KMS-11 (cell line): ENCODE results near the gene CMBL.

Experiments used
- H2AFZ ChIP-seq: fragments of 200-600 bp; sonication (generic); 2 replicates; pipeline ENCODE4 v1.6.1; 2016; ENCODE audit warnings: antibody characterized with exemption, mixed run types, low read depth
- H3K27ac ChIP-seq: fragments of 200-600 bp; sonication (generic); 2 replicates; pipeline ENCODE4 v1.6.1; 2016; ENCODE audit warnings: mild to moderate bottlenecking, mixed run types
- H3K27me3 ChIP-seq: fragments of 200-600 bp; sonication (generic); 2 replicates; pipeline ENCODE4 v1.6.1; 2017; ENCODE audit warnings: mild to moderate bottlenecking, low read depth, mixed run types, moderate library complexity; ENCODE audit not compliant: insufficient read depth
- H3K36me3 ChIP-seq: fragments of 200-600 bp; sonication (generic); 2 replicates; pipeline ENCODE4 v1.6.1; 2017; ENCODE audit warnings: mild to moderate bottlenecking, mixed run types; ENCODE audit not compliant: insufficient read depth
- H3K4me1 ChIP-seq: fragments of 200-600 bp; sonication (generic); 2 replicates; pipeline ENCODE4 v1.6.1; 2016; ENCODE audit warnings: mild to moderate bottlenecking, low read depth, mixed run types; ENCODE audit not compliant: poor library complexity, severe bottlenecking
- H3K4me2 ChIP-seq: fragments of 200-600 bp; sonication (generic); 2 replicates; pipeline ENCODE4 v1.7.0; 2016; ENCODE audit warnings: mild to moderate bottlenecking, mixed run types
- H3K4me3 ChIP-seq: fragments of 200-600 bp; sonication (generic); IDR thresholded peaks from 2 replicates; pipeline ENCODE4 v1.6.1; 2017; ENCODE audit warnings: low read depth, low read length, mixed read lengths; ENCODE audit not compliant: insufficient read depth
- H3K79me2 ChIP-seq: fragments of 200-600 bp; sonication (generic); 2 replicates; pipeline ENCODE4 v1.6.1; 2016; ENCODE audit warnings: low read depth, mixed run types; ENCODE audit not compliant: insufficient read depth
- H3K9ac ChIP-seq: fragments of 200-600 bp; sonication (generic); 2 replicates; pipeline ENCODE4 v1.6.1; 2016; ENCODE audit warnings: mild to moderate bottlenecking, mixed run types
- H4K20me1 ChIP-seq: fragments of 200-600 bp; sonication (generic); 2 replicates; pipeline ENCODE4 v1.6.1; 2016; ENCODE audit warnings: mild to moderate bottlenecking, mixed run types; ENCODE audit not compliant: insufficient read depth
- TF ChIP-seq, protein P1 (sequence below): fragments of 200-600 bp; sonication (generic); conservative IDR thresholded peaks from 2 replicates; pipeline ENCODE4 v1.6.1; 2017; ENCODE audit warnings: low read depth, mild to moderate bottlenecking, antibody characterized with exemption, low read length, moderate library complexity, mixed read lengths

CMBL gene

GRCh38 chr5:10228288-10228687 lies 79.4 kb downstream of the CMBL start:
- Histone ChIP-seq H3K4me3 (no peak overlapping the region), H3K4me1 (no peaks in the 10 kb centered on the region), H3K36me3 (no peaks in the 10 kb centered on the region), H4K20me1 (no peaks in the 10 kb centered on the region), H3K27ac (no peak overlapping the region), H2AFZ (no peak overlapping the region), H3K9ac (no peak overlapping the region), H3K79me2 (no peaks in the 10 kb centered on the region), H3K27me3 (no peaks in the 10 kb centered on the region), H3K4me2 (no peak overlapping the region)
- TF ChIP-seq, protein P1, sequence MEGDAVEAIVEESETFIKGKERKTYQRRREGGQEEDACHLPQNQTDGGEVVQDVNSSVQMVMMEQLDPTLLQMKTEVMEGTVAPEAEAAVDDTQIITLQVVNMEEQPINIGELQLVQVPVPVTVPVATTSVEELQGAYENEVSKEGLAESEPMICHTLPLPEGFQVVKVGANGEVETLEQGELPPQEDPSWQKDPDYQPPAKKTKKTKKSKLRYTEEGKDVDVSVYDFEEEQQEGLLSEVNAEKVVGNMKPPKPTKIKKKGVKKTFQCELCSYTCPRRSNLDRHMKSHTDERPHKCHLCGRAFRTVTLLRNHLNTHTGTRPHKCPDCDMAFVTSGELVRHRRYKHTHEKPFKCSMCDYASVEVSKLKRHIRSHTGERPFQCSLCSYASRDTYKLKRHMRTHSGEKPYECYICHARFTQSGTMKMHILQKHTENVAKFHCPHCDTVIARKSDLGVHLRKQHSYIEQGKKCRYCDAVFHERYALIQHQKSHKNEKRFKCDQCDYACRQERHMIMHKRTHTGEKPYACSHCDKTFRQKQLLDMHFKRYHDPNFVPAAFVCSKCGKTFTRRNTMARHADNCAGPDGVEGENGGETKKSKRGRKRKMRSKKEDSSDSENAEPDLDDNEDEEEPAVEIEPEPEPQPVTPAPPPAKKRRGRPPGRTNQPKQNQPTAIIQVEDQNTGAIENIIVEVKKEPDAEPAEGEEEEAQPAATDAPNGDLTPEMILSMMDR: no peak
